ENCODE data around the gene KLF7. TPM values are rescaled to one million over a fixed set of nuclear protein-coding genes. Genes with fewer than 3 reads are reported as not detected.

KLF7 gene
- total and polyA plus RNA-seq, 8 donors, result 2.7 to 33.0 (median 7.3) TPM

DNA sequence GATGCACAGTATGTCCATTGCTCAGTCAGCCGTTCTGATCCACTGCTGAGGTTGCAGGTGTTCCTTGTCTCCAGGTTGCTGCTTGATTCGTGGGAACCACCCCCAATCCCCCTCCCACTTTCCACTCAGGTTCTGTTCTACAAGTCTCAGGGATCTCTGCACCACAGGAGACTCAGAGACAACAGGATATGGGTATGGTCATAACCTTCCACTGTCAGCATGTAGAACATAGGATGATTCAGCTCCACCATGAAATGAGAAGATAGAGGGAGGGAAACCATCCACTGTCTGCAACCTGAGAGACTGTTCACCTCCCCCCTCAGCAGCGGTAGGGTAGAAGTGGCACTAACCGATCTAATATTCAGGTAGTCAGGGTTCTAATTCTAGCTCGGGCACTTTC is 19.0 kb upstream of the KLF7 start:
- H3K36me3 ChIP-seq, result no peaks in the 10 kb centered on the region
- H3K4me1 ChIP-seq, result peaks cover 0 to 4% (median 0%) of the 10 kb centered on the region in 4 donors
- no peak overlapping the region for H3K4me3 ChIP-seq
- H3K27me3 ChIP-seq, result no peaks in the 10 kb centered on the region
- WGBS, 5 donors, result 79 to 96% (median 80%) methylated on average over 3 to 5 of the region's 5 CpGs
- TF ChIP-seq EP300 (IDR thresholded peaks at IDR 0.05), result no peak
- TF ChIP-seq, protein P1, sequence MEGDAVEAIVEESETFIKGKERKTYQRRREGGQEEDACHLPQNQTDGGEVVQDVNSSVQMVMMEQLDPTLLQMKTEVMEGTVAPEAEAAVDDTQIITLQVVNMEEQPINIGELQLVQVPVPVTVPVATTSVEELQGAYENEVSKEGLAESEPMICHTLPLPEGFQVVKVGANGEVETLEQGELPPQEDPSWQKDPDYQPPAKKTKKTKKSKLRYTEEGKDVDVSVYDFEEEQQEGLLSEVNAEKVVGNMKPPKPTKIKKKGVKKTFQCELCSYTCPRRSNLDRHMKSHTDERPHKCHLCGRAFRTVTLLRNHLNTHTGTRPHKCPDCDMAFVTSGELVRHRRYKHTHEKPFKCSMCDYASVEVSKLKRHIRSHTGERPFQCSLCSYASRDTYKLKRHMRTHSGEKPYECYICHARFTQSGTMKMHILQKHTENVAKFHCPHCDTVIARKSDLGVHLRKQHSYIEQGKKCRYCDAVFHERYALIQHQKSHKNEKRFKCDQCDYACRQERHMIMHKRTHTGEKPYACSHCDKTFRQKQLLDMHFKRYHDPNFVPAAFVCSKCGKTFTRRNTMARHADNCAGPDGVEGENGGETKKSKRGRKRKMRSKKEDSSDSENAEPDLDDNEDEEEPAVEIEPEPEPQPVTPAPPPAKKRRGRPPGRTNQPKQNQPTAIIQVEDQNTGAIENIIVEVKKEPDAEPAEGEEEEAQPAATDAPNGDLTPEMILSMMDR (IDR thresholded peaks at IDR 0.05), result no peak
- TF ChIP-seq POLR2A (IDR thresholded peaks at IDR 0.05), result no peak
- no peak for TF ChIP-seq POLR2AphosphoS5 (IDR thresholded peaks at IDR 0.05)
- intact Hi-C loops (cut with DNase I; ENCODE audit: low total_unique reads), result no loop called here
- no peak for DNase-seq
- H3K9me3 ChIP-seq, result no peaks in the 10 kb centered on the region
- H3K27ac ChIP-seq, result no peak overlapping the region

DNA sequence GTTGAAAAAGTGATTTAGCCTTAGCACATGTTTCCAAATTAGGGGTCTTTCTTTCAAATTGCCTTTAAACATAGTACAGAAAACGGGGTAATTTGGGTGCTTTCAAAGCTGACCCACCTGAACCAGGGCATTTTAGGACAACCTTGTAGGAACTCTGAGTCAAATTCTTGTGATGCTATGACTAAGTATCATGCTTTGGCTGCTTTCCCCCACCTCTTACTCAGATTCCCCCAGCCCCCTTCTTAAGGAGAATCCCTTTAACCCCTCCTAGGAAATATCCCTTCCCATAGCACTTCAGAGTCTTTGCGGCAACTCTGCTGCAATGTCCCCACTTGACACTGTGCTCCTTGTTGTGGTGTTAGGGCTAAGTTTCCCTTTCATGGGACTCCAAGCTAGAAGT is 18.6 kb upstream of the KLF7 start:
- no peak for DNase-seq
- 85 to 93% (median 90%) methylated on average over 2 of the region's 2 CpGs for WGBS, 5 donors
- TF ChIP-seq POLR2AphosphoS5 (IDR thresholded peaks at IDR 0.05) (no peak), POLR2A (IDR thresholded peaks at IDR 0.05) (no peak), EP300 (IDR thresholded peaks at IDR 0.05) (no peak)
- TF ChIP-seq, protein P1 (IDR thresholded peaks at IDR 0.05), result no peak
- no peak overlapping the region for H3K27ac ChIP-seq
- H3K36me3 ChIP-seq, result no peaks in the 10 kb centered on the region
- H3K27me3 ChIP-seq, result no peaks in the 10 kb centered on the region
- H3K9me3 ChIP-seq, result no peaks in the 10 kb centered on the region
- intact Hi-C loops (cut with DNase I; ENCODE audit: low total_unique reads), result no loop called here
- peaks cover 0 to 4% (median 0%) of the 10 kb centered on the region in 4 donors for H3K4me1 ChIP-seq
- no peak overlapping the region for H3K4me3 ChIP-seq

DNA sequence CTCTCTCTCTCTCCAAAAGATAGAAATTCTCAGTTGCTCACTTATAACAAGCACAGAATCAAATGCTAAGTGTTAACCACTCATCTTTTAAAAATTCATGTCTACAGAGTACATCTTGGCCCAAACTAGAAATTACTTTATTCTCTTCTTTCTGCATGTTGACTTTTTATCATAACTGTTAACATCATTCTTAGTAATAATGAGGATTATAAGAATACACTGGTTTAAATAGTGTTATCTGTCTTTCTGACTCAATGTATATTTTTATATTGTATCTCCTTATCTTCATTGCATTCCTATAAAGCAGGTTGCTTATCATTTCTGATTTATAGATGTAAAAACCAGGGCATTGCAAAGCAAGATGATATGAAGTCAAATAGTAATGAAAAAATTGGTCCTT is 17.8 kb upstream of the KLF7 start:
- Histone ChIP-seq H3K27ac (no peak overlapping the region), H3K36me3 (no peaks in the 10 kb centered on the region), H3K4me3 (no peak overlapping the region), H3K27me3 (no peaks in the 10 kb centered on the region), H3K4me1 (peaks cover 0 to 2% (median 0%) of the 10 kb centered on the region in 4 donors), H3K9me3 (no peaks in the 10 kb centered on the region)
- TF ChIP-seq POLR2A (IDR thresholded peaks at IDR 0.05) (no peak), EP300 (IDR thresholded peaks at IDR 0.05) (no peak), POLR2AphosphoS5 (IDR thresholded peaks at IDR 0.05) (no peak)
- TF ChIP-seq, protein P1 (IDR thresholded peaks at IDR 0.05), result no peak
- DNase-seq, result no peak
- intact Hi-C loops (cut with DNase I; ENCODE audit: low total_unique reads), result no loop called here

DNA sequence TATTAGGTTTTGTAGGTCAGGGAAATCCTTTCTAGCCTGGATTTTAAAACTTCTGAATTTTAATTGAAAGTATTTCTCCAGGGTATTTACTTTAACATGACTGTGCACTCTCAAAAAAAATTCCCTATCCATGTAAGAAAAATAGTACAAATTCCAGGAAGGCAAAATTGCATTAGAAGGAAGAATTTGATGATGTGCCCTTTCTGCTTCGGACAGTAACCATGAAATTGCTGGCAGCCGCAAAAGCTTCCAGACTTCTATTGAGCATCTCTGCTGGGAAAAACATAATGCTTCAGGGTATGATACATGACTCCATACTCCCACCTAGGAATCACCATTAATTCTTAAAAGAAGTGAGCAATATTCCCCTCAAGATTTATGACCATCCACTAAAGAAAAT is 17.2 kb upstream of the KLF7 start:
- Histone ChIP-seq H3K27me3 (no peaks in the 10 kb centered on the region), H3K4me1 (no peaks in the 10 kb centered on the region), H3K4me3 (no peak overlapping the region), H3K27ac (no peak overlapping the region), H3K9me3 (no peaks in the 10 kb centered on the region), H3K36me3 (no peaks in the 10 kb centered on the region)
- DNase-seq, result no peak
- WGBS, 5 donors, result 76 to 89% (median 87%) methylated on average over 2 of the region's 2 CpGs
- intact Hi-C loops (cut with DNase I; ENCODE audit: low total_unique reads), result no loop called here
- TF ChIP-seq, protein P1 (IDR thresholded peaks at IDR 0.05), result no peak
